WTC11 (cell line): ENCODE data around the gene LEF1.

Source experiments
- CBFB ChIP-seq: sonication (generic); formaldehyde crosslinking; IDR thresholded peaks from 2 replicates; pipeline ENCODE4 v1.8.1; 2022; ENCODE audit warnings: mild to moderate bottlenecking, low read depth, missing genetic modification reagents
- ETV6 ChIP-seq: sonication (generic); formaldehyde crosslinking; IDR thresholded peaks from 2 replicates; pipeline ENCODE4 v1.8.1; 2022; ENCODE audit warnings: mild to moderate bottlenecking, missing genetic modification reagents
- ZNF317 ChIP-seq: sonication (generic); formaldehyde crosslinking; IDR thresholded peaks from 2 replicates; pipeline ENCODE4 v1.8.1; 2023; ENCODE audit warnings: low read depth, mild to moderate bottlenecking, moderate library complexity, missing genetic modification reagents, borderline replicate concordance
- ZNF416 ChIP-seq: fragments of 250-450 bp; sonication (Bioruptor Pico); IDR thresholded peaks from 2 replicates; pipeline ENCODE4 v1.9.0; 2021; ENCODE audit warnings: mild to moderate bottlenecking, inconsistent platforms
- TF ChIP-seq, protein P1 (sequence below): fragments of 200-600 bp; IDR thresholded peaks from 2 replicates; pipeline ENCODE4 v1.8.0; 2022; ENCODE audit warnings: antibody characterized with exemption
- TF ChIP-seq, protein P2 (sequence below): sonication (generic); formaldehyde crosslinking; IDR thresholded peaks from 2 replicates; pipeline ENCODE4 v1.8.0; 2022; ENCODE audit warnings: mild to moderate bottlenecking, missing genetic modification reagents
- TF ChIP-seq, protein P3 (sequence below): sonication (generic); formaldehyde crosslinking; IDR thresholded peaks from 2 replicates; pipeline ENCODE4 v1.8.0; 2022; ENCODE audit warnings: mild to moderate bottlenecking, missing genetic modification reagents
- TF ChIP-seq, protein P4 (sequence below): sonication (generic); formaldehyde crosslinking; IDR thresholded peaks from 2 replicates; pipeline ENCODE4 v1.8.1; 2023; ENCODE audit warnings: mild to moderate bottlenecking, missing genetic modification reagents

DNA sequence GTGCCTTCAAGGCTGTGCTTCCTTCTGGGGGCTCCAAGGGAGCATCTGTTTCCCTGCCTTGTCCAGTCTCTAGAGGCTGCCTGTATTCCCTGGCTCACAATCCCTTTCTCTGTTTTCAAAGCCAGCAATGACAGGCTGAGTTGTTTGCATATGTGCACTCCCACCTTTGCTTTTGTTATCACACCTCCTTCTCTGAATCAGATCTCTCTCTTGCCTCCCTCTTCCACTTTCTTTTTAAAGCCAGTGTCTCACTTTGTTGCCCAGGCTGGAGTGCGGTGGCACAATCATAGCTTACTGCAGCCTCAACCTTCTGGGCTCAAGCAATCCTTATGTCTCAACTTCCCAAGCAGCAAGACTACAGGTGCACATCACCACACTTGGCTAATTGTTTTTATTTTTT lies 37.1 kb upstream of the LEF1 start:
- TF ChIP-seq, protein P1, sequence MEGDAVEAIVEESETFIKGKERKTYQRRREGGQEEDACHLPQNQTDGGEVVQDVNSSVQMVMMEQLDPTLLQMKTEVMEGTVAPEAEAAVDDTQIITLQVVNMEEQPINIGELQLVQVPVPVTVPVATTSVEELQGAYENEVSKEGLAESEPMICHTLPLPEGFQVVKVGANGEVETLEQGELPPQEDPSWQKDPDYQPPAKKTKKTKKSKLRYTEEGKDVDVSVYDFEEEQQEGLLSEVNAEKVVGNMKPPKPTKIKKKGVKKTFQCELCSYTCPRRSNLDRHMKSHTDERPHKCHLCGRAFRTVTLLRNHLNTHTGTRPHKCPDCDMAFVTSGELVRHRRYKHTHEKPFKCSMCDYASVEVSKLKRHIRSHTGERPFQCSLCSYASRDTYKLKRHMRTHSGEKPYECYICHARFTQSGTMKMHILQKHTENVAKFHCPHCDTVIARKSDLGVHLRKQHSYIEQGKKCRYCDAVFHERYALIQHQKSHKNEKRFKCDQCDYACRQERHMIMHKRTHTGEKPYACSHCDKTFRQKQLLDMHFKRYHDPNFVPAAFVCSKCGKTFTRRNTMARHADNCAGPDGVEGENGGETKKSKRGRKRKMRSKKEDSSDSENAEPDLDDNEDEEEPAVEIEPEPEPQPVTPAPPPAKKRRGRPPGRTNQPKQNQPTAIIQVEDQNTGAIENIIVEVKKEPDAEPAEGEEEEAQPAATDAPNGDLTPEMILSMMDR, result no peak
- TF ChIP-seq, protein P2, sequence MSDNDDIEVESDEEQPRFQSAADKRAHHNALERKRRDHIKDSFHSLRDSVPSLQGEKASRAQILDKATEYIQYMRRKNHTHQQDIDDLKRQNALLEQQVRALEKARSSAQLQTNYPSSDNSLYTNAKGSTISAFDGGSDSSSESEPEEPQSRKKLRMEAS (CRISPR knock-in tag), result no peak
- TF ChIP-seq ZNF317 (CRISPR knock-in tag) (no peak), ETV6 (CRISPR knock-in tag) (no peak), ZNF416 (CRISPR knock-in tag) (no peak), CBFB (CRISPR knock-in tag) (no peak)
- TF ChIP-seq, protein P3, sequence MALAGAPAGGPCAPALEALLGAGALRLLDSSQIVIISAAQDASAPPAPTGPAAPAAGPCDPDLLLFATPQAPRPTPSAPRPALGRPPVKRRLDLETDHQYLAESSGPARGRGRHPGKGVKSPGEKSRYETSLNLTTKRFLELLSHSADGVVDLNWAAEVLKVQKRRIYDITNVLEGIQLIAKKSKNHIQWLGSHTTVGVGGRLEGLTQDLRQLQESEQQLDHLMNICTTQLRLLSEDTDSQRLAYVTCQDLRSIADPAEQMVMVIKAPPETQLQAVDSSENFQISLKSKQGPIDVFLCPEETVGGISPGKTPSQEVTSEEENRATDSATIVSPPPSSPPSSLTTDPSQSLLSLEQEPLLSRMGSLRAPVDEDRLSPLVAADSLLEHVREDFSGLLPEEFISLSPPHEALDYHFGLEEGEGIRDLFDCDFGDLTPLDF (CRISPR knock-in tag), result no peak
- TF ChIP-seq, protein P4, sequence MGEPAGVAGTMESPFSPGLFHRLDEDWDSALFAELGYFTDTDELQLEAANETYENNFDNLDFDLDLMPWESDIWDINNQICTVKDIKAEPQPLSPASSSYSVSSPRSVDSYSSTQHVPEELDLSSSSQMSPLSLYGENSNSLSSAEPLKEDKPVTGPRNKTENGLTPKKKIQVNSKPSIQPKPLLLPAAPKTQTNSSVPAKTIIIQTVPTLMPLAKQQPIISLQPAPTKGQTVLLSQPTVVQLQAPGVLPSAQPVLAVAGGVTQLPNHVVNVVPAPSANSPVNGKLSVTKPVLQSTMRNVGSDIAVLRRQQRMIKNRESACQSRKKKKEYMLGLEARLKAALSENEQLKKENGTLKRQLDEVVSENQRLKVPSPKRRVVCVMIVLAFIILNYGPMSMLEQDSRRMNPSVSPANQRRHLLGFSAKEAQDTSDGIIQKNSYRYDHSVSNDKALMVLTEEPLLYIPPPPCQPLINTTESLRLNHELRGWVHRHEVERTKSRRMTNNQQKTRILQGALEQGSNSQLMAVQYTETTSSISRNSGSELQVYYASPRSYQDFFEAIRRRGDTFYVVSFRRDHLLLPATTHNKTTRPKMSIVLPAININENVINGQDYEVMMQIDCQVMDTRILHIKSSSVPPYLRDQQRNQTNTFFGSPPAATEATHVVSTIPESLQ (CRISPR knock-in tag), result no peak
